ENCODE measurements around the gene RUNX2.

The RUNX2 gene

GRCh38 chr6:45421709-45422502 lies 93.8 kb downstream of the RUNX2 start:
- peak; percentile 62 for DNase-seq (ENCODE audit: low spot score)
- TF ChIP-seq, protein P1, sequence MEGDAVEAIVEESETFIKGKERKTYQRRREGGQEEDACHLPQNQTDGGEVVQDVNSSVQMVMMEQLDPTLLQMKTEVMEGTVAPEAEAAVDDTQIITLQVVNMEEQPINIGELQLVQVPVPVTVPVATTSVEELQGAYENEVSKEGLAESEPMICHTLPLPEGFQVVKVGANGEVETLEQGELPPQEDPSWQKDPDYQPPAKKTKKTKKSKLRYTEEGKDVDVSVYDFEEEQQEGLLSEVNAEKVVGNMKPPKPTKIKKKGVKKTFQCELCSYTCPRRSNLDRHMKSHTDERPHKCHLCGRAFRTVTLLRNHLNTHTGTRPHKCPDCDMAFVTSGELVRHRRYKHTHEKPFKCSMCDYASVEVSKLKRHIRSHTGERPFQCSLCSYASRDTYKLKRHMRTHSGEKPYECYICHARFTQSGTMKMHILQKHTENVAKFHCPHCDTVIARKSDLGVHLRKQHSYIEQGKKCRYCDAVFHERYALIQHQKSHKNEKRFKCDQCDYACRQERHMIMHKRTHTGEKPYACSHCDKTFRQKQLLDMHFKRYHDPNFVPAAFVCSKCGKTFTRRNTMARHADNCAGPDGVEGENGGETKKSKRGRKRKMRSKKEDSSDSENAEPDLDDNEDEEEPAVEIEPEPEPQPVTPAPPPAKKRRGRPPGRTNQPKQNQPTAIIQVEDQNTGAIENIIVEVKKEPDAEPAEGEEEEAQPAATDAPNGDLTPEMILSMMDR (IDR thresholded peaks at IDR 0.05; ENCODE audit: extremely low read depth, missing control alignments), result no peak

DNA sequence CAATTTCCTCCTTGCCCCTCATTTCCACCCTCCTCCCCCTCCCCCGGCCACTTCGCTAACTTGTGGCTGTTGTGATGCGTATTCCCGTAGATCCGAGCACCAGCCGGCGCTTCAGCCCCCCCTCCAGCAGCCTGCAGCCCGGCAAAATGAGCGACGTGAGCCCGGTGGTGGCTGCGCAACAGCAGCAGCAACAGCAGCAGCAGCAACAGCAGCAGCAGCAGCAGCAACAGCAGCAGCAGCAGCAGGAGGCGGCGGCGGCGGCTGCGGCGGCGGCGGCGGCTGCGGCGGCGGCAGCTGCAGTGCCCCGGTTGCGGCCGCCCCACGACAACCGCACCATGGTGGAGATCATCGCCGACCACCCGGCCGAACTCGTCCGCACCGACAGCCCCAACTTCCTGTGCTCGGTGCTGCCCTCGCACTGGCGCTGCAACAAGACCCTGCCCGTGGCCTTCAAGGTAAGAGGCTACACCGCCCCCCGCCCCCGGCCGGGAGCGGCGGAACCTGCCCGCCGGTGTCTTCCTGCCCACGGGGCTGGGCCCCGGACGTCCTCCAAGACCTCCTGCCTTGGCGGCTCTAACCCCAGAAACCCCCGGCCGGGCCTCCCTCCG lies 94.5 kb downstream of the RUNX2 start:
- TF ChIP-seq, protein P1 (IDR thresholded peaks at IDR 0.05; ENCODE audit: extremely low read depth, missing control alignments), result no peak
- DNase-seq (ENCODE audit: low spot score), result peak; percentile 34

GRCh38 chr6:45423111-45423823 lies 95.1 kb downstream of the RUNX2 start:
- TF ChIP-seq, protein P1 (IDR thresholded peaks at IDR 0.05; ENCODE audit: extremely low read depth, missing control alignments), result no peak
- peak; percentile 33 for DNase-seq (ENCODE audit: low spot score)

- TF ChIP-seq, protein P1 (IDR thresholded peaks at IDR 0.05; ENCODE audit: extremely low read depth, missing control alignments), result no peak
- peak; percentile 19 for DNase-seq (ENCODE audit: low spot score)
Measured at GRCh38 chr6:45423824-45424450, 95.8 kb downstream of the RUNX2 start.

GRCh38 chr6:45424451-45424861 lies 96.3 kb downstream of the RUNX2 start:
- TF ChIP-seq, protein P1 (IDR thresholded peaks at IDR 0.05; ENCODE audit: extremely low read depth, missing control alignments), result no peak
- DNase-seq (ENCODE audit: low spot score), result no peak

- TF ChIP-seq, protein P1 (IDR thresholded peaks at IDR 0.05; ENCODE audit: extremely low read depth, missing control alignments), result no peak
Measured at GRCh38 chr6:45426251-45426650, 98.1 kb downstream of the RUNX2 start.

More at GRCh38 chr6:45426251-45426650, 98.1 kb downstream of the RUNX2 start:
- no peak for DNase-seq (ENCODE audit: low spot score)
